ENCODE results near the gene EXOSC9.

DNA sequence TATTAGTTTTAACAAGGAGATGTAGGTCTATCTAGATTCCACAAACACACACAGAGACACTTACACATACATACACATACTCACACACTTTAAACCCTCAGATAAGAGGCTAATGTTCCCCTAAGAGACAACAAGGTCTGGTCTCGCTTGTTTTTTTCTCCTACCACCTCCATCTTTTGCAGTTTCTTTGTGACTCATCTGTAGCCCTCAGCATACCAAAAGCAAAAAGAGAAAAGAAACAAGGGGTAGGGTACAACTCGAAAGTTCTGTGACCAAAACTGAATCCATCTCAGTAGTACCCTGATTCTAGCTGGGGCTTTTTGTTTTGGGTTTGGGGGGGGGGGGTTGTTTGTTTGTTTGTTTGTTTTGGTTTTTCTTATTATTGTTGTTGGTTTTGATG, 12.2 kb upstream of the EXOSC9 start:
- no peak for TF ChIP-seq POLR2AphosphoS5 (IDR thresholded peaks at IDR 0.05)
- no peak for TF ChIP-seq POLR2A (IDR thresholded peaks at IDR 0.05; ENCODE audit: low read depth)

Measured in esophagus muscularis mucosa (tissue), 2 donors.